ENCODE results near the gene USP33.
A peak's percentile ranks its signal among the peaks of the same experiment; 100 is the strongest.

USP33 gene

DNA sequence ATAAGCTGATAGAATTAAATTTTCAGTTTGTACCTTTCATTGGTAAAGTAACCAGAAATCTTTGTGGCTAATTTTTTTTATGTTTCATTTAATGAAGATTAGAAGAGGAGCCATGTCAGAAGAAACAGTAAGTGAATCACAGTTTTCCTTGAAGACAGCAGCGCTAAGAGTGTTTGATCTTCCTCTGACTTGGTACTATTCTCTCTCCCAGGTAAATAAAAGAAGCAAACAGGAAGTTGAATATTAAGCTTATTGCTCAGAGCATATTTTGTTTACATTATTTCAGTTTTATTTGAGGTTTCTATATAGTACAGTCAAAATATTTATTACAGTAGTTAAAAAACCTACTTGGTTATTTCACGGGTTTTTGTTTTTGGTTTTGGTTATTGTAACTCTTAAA, 23.5 kb upstream of the USP33 start:
- DNase-seq (ENCODE audit: low read depth): no peak
- H3K4me3 ChIP-seq (ENCODE audit: low read depth, low read length): no peak overlapping the region
- TF ChIP-seq, protein P1, sequence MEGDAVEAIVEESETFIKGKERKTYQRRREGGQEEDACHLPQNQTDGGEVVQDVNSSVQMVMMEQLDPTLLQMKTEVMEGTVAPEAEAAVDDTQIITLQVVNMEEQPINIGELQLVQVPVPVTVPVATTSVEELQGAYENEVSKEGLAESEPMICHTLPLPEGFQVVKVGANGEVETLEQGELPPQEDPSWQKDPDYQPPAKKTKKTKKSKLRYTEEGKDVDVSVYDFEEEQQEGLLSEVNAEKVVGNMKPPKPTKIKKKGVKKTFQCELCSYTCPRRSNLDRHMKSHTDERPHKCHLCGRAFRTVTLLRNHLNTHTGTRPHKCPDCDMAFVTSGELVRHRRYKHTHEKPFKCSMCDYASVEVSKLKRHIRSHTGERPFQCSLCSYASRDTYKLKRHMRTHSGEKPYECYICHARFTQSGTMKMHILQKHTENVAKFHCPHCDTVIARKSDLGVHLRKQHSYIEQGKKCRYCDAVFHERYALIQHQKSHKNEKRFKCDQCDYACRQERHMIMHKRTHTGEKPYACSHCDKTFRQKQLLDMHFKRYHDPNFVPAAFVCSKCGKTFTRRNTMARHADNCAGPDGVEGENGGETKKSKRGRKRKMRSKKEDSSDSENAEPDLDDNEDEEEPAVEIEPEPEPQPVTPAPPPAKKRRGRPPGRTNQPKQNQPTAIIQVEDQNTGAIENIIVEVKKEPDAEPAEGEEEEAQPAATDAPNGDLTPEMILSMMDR (IDR thresholded peaks at IDR 0.05; ENCODE audit: low read depth, low read length, missing control alignments): no peak

DNA sequence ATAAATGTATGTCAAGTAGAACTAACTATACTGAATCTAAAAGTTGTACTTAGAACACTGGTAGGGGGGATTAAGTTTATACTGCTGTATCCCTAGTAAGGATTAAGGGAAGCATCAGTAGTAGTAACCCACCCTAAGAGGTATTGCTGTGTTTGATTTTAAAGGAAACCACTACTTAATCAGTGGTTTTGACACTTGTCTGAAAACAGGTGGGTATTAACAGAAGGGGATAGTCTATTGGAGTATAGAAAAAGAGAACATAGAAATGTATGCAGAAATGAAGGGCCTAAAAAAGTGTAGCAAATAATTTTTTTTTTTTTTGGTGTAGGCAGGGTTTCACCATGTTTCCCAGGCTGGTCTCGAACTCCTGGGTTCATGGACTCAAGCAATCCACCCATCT, 22.0 kb upstream of the USP33 start:
- TF ChIP-seq, protein P1 (IDR thresholded peaks at IDR 0.05; ENCODE audit: low read depth, low read length, missing control alignments): no peak
- H3K4me3 ChIP-seq (ENCODE audit: low read depth, low read length): no peak overlapping the region
- DNase-seq (ENCODE audit: low read depth): no peak

DNA sequence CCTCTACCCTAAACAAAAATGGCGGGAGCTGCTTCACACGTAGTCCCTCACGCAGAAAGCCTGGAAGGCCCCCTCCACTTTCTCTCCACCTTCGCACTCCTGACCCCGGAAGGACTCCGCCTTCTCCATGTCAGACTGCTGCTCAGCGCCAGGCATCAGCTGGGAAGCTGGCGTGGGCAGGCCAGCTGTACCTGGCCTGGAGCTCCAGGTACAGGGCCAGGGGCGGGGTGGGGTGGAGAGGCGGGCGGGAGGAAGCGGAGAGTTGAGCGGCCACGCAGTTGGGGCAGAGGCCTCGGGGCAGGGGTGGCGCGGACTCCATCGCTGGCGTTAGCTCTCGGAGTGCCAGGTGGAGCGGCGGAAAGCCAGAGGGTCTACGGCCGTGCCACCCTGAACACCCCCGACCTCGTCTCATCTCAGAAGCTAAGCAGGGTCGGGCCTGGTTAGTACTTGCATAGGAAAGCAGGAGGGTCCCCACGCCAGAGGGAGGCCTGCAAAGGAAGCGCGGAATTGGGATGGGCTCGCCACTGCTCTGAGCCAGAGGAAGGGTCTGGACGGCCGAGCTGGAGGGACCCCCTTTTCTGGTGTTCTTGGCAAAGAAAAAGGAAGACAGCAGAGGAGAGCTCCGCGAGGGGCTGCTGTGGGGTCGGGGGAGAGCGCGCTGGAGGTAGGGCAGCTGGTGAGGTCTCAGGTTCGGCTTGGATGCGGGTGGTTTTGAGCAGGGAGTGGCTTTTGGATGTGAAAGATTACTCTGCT, 20.1 kb upstream of the USP33 start, which contains the start of gene MIGA1:
Gene MIGA1 (plus strand): TSS at position 121 of the 753 bp plus-strand sequence. CDS start 3,604 bp downstream, outside the sequence.
- DNase-seq (ENCODE audit: low read depth): peak; percentile 86
- H3K4me3 ChIP-seq (ENCODE audit: low read depth, low read length): peak within 1 kb of the TSS; percentile 84
- TF ChIP-seq, protein P1 (IDR thresholded peaks at IDR 0.05; ENCODE audit: low read depth, low read length, missing control alignments): no peak

DNA sequence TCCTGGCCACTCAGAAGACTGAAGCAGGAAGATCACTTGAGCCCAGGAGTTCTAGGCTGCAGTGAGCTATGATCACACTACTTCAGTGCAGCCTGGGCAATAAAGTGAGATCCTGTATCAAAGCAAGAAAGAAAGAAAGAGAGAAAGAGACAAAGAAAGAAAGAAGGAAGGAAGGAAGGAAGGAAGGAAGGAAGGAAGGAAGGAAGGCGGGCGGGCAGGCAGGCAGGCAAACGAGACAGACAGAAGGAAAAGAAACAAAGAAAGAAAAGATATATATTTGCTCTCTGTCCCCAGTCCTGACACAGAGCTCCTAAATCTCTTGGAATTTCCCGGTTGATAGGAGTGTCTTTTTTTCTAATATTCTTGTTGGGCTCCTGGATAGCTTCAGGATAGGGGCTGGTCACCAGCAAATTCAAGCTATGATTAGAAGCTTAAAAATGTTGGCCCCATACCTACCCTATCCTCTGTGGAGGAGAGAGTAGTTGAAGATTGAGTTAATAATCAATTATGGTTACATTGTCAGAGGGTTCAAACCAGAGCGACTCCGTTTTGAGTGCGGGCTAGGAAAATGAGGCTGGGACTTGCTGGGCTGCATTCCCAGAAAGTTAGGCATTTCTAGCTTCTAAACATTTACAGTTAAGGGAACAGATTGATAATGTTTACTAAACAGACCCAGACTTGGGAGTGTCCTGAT, 16.5 kb upstream of the USP33 start:
- no peak overlapping the region for H3K4me3 ChIP-seq (ENCODE audit: low read depth, low read length)
- DNase-seq (ENCODE audit: low read depth): no peak

DNA sequence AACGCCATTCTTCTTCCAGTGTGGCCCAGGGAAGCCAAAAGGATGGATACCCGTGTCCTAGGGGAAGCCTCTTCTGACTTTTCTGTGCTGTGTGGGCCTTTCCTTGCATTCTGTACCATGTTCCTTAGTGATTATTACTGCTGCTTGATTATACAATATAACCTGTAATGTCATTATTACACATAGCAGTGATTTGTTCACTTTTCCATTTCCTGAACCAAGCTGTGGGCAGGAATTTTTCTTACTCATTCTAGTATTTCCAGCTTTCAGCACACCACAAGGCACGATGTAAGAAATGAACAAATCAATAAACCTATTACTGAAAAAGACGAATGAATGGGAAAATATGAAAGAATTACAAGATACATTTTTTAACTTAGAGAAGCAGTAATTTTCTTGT, 8.4 kb upstream of the USP33 start:
- TF ChIP-seq, protein P1 (IDR thresholded peaks at IDR 0.05; ENCODE audit: low read depth, low read length, missing control alignments): no peak
- H3K4me3 ChIP-seq (ENCODE audit: low read depth, low read length): no peak overlapping the region
- DNase-seq (ENCODE audit: low read depth): no peak

More for the DNA sequence above, 16.5 kb upstream of the USP33 start:
- TF ChIP-seq, protein P1 (IDR thresholded peaks at IDR 0.05; ENCODE audit: low read depth, low read length, missing control alignments): no peak

DNA sequence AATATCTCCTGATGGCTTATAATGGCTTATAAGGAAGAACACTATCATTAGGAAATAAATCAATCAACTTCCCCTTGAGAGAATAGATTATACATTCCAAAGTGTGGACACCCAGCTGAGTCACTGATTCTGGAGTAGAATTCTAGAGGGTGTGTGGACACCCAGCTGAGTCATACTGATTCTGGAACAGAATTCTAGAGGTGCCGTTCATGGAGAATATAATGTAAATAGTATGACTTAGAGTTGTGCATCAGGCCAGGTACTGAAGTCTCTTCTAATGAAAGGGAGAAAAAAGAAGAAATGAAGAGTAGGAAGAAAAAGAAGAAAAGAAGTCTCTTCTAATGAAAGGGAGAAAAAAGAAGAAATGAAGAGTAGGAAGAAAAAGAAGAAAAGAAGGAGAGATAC, 2.4 kb upstream of the USP33 start:
- H3K4me3 ChIP-seq (ENCODE audit: low read depth, low read length): no peak overlapping the region
- TF ChIP-seq, protein P1 (IDR thresholded peaks at IDR 0.05; ENCODE audit: low read depth, low read length, missing control alignments): no peak
- no peak for DNase-seq (ENCODE audit: low read depth)
